GM12872 (cell line): ENCODE measurements around the gene PLAAT4.

Source experiments
- TF ChIP-seq, protein P1 (sequence below): IDR thresholded peaks from 3 replicates; pipeline ENCODE4 v1.5.1; 2011; ENCODE audit warnings: low read depth, mild to moderate bottlenecking, low read length, moderate library complexity; ENCODE audit not compliant: insufficient read depth

The PLAAT4 gene

DNA sequence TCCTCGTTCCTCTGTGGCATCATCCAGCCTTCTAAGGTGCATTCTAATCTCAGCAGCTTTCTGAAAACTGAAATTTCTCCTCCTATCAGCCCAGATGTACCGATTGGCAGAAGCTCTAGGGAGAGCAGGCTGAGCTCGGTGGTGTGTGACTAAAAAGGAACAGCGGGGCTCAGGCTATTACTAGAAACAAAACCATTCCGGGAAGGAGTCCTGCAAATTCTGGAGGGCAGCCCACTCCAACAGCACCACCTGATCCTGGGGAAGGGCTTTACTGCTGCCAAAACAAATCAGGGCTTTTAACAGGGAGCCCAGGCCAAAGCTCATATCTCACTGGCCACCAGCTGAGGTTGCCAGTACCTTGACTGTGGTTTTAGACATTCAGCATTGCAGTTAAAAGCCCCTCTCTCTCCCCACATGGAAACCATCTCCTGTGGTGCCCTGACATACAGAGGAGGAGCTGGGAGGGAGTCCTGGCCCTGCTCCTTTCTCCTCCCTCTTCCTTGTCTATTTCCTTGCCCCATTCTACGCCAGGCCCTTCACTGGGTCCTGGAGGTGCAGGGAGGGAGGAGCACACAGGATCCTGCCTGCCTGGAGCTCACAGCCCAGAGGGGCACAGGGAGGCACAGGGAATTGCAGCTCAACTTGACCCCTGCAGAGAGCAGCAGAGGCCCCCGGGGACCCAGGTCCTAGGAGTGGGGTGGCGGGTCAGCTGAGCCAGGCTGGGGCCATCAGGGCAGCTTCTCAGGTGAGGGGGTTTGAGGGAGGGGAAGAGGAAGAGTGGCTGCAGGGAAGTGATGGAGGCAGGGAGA, 889 bp downstream of the PLAAT4 start:
- TF ChIP-seq, protein P1, sequence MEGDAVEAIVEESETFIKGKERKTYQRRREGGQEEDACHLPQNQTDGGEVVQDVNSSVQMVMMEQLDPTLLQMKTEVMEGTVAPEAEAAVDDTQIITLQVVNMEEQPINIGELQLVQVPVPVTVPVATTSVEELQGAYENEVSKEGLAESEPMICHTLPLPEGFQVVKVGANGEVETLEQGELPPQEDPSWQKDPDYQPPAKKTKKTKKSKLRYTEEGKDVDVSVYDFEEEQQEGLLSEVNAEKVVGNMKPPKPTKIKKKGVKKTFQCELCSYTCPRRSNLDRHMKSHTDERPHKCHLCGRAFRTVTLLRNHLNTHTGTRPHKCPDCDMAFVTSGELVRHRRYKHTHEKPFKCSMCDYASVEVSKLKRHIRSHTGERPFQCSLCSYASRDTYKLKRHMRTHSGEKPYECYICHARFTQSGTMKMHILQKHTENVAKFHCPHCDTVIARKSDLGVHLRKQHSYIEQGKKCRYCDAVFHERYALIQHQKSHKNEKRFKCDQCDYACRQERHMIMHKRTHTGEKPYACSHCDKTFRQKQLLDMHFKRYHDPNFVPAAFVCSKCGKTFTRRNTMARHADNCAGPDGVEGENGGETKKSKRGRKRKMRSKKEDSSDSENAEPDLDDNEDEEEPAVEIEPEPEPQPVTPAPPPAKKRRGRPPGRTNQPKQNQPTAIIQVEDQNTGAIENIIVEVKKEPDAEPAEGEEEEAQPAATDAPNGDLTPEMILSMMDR: no peak

DNA sequence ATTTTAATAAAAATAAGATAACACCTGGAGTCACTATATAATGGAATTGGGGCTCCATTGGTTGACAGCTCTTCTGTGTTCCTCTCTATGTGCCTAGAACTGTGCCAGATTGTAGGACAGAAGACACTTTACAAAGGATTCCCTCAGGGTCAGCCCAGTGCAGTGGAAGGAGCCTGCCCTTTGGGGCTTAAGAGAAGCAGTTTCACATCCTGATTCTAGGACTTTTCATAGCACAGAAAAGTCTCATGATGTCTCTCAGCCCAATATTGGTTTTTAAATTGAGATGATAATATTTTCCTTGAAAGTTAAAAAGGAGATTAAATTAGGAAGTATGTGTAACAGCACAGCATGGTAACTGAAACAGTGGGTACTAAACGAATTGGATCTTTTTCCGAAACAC, 7.1 kb downstream of the PLAAT4 start:
- TF ChIP-seq, protein P1: no peak

DNA sequence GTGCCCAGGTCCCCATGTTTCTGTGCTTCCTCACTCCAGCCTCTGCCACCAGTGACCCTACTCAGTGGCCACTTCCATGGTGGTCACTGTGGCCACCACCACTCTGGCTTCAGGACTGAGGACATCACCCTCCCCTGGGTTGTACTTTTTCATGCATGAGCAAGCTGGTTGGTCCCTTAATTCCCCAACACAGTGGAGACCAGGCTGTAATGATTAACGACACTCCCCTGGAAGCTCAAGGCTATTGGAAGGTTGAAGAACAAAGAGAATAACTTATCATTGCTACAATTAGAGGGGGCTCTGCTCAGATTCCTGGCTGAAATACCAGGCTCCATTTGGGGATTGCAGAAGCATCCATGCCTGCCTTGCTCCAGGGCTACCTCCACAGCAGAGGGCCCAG, 10.5 kb downstream of the PLAAT4 start:
- TF ChIP-seq, protein P1: no peak

DNA sequence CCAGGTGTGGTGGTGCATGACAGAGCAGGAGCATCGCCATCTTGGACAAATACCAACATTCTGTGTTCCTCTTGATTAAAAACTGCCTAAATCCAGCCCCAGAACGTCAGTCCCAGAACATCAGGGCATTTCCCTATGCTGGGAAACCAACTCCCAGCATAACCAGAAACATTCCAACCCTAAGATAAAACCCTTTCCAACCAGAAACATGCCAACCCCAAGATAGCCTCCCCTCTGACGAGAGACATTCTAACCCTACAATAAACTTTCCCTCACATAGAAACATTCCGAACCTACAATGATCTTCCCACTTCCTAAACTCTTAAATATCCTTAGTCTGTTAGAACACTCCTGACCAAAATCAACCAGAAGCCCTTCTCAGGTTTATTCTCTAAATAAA, 11.6 kb downstream of the PLAAT4 start:
- TF ChIP-seq, protein P1: no peak

DNA sequence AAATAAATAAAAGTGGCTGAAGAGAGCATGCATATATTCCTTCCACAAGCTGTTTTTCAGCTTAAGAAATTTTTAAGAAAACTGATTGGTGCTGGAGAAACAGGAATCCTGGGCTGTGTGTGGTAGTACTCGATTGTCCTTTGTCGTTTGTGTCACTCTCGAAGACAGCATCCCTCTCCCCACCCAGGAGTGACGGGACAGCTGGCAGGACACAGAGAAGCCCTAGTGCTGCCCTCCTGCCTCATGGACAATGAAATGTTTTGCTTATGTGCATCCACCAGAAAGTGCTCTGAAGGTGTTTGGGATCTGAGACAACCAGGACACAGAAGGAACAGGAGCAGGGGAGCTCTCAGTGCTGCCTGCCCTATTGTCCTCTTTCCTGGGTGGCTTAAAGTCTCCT, 12.8 kb downstream of the PLAAT4 start:
- TF ChIP-seq, protein P1: no peak

DNA sequence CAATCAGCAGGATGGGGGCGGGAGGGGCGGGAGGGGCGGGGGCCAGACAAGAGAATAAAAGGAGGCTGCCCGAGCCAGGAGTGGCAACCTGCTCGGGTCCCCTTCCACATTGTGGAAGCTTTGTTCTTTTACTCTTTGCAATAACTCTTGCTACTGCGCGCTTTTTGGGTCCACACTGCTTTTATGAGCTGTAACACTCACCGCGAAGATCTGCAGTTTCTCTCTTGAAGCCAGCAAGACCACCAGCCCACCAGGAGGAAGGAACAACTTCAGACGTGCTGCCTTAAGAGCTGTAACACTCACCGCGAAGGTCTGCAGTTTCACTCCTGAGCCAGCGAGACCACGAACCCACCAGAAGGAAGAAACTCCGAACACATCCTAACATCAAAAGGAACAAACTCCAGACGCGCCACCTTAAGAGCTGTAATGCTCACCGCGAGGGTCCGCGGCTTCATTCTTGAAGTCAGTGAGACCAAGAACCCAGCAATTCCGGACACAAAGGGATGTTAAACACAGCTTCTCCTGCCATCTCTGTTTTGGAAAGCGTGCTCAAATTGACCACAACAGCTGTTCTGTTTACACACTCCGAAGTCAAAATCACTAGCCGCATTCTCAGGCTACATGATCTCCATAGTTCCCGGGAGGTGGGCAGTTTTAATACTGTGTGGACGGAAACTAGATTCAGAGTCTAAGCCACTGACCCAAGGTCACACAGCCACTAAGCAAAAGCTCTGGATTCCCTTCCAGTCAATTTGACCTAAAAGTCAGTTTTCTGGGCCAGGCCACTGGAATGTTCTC, 14.7 kb downstream of the PLAAT4 start:
- TF ChIP-seq, protein P1: no peak

- TF ChIP-seq, protein P1: no peak
Observed at GRCh38 chr11:63551889-63552266, 15.3 kb downstream of the PLAAT4 start.
